Subcutaneous adipose tissue (tissue), 4 donors: Measurements from ENCODE around the gene ACR. TPM values are rescaled to one million over a fixed set of nuclear protein-coding genes. Genes with fewer than 3 reads are reported as not detected.

Experiments used
- total RNA-seq, 4 donors: library from RNA; depleted of rRNA; stranded (reverse); fragments of >200 nt; gene quantifications; one replicate each; pipeline ENCODE4 v1.1.0, GENCODE V29; 2016
- TF ChIP-seq, protein P1 (sequence below): fragments of 450-650 bp; IDR thresholded peaks from one replicate; pipeline ENCODE4 v1.5.1; 2016; ENCODE audit warnings: low read depth, mild to moderate bottlenecking, control low read depth, antibody characterized with exemption, moderate library complexity

Gene ACR
- total RNA-seq, 4 donors from 2014 or later = 1.3 to 1.5 TPM; not detected in 2

DNA sequence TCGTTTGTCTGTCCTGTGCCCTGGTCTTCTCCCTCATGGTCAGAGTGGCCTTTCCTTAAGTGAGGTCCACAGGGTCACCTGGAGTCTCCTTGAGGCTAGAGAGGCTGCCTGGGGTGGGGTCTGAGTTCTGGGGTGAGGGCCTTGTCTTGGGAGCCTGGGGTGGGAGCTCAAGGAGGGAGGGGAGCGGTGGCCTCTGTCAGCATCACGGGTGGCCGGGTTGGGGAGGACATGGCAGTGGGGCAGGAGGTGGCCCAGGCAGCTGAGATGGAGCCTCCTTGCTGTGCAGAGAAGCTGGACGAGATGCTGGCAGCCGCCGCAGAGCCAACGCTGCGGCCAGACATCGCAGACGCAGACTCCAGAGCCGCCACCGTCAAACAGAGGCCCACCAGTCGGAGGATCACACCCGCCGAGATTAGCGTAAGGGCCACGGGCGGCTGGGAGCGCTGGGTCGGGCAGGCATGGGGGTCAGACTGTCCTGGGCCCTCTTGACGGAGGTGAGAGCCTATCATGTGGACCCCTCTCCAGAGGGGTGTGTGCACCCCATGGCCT is 23.3 kb upstream of the ACR start:
- TF ChIP-seq, protein P1, sequence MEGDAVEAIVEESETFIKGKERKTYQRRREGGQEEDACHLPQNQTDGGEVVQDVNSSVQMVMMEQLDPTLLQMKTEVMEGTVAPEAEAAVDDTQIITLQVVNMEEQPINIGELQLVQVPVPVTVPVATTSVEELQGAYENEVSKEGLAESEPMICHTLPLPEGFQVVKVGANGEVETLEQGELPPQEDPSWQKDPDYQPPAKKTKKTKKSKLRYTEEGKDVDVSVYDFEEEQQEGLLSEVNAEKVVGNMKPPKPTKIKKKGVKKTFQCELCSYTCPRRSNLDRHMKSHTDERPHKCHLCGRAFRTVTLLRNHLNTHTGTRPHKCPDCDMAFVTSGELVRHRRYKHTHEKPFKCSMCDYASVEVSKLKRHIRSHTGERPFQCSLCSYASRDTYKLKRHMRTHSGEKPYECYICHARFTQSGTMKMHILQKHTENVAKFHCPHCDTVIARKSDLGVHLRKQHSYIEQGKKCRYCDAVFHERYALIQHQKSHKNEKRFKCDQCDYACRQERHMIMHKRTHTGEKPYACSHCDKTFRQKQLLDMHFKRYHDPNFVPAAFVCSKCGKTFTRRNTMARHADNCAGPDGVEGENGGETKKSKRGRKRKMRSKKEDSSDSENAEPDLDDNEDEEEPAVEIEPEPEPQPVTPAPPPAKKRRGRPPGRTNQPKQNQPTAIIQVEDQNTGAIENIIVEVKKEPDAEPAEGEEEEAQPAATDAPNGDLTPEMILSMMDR = no peak

DNA sequence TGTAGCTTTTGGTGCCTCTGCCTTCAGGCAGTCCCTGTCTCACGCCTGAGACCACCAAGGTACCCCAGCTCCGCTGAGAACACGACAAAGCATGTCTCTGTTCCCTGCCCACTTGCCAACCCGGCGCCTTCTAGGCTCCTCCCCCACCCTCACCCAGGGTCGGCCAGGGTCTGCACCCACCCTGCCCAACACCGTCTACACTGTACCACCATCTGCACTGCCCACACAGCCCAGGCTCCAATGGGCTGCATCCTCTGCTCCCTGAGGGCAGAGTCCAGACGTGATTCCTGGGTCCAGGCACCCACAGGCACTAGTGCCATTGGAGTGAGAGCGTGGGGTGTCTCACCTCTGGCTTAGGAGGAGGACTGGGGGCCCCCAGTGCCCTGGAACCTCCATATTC is 22.8 kb upstream of the ACR start:
- TF ChIP-seq, protein P1 = no peak

DNA sequence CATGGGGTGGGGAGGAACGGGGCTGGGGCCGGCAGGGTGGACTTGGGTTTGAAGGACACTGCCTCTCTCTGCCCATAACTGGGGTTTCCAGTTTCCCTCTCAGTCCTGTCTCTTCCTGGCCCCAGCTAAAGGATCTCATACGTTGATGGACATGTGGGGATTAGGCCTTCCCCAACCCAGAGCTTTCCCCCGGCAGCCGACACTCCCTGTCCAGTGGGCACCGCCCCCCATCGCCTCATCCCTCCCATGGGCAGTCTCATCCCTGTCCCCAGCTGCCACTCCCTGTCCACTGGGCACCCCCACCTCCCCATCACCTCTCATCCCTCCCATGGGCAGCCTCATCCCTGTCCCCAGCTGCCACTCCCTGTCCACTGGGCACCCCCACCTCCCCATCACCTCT is 22.2 kb upstream of the ACR start:
- TF ChIP-seq, protein P1 = no peak

DNA sequence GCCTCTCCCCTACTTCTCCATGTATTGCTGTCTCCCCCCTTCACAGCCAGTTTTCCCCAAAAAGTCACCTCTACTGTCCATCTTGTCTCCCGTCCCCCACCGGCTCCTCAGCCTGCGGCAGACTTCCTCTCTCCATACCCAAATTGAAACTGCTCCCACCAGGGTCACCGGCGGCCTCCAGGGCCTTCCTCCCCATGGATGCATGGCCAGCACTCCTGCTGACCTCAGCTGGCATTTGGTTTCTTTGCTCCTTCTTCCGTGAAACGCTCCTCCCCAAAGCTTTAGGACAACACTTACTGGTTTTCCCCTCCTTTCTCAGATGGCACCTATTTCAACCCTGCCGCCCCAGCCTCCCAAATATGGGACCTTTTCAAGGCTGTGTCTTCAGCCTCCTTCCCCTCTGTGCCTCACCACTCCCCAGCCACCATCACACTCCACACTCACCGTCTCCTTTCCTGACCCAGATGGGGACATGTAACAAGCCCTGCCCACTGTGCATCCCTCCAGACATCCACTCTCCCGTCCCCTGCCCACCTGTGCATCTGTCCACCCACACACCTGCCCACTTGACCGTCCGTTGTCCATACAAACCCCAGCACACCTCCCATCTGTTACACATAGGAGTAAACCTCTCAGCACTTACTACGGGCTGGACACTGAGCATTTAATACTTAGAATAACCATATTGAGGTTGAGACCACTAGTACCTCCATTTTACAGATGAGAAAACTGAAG is 21.5 kb upstream of the ACR start:
- TF ChIP-seq, protein P1 = no peak

DNA sequence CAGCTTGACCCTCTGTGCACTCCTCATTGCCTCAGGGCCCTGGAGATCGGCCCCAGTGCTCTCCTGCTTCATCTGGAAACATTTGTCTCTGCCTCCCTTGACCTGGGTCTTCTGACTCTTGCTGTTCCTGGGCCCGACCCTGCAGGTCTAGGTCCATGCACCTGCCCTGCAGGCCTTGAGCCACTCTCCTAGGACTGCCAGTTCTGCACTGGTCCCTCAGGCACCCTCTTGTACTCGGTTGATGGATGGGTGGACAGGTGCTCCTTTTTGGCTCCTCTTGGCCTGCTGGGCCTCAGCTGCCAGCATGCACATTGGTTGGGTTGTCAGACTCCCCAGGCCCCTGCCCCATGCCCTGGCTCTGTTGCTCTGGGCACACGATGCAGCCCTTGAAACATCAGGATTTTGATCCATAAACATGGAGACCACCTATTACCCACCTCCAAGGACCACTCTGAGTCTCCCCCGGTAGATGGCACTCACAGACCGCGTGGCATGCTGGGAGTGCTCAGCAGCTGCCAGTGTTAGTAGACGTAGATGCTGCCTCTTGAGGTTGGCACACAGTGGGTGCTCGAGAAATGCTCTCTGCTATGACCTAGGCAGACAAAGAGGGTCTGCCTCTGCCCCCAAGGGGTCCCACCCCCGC is 20.2 kb upstream of the ACR start:
- TF ChIP-seq, protein P1 = no peak

DNA sequence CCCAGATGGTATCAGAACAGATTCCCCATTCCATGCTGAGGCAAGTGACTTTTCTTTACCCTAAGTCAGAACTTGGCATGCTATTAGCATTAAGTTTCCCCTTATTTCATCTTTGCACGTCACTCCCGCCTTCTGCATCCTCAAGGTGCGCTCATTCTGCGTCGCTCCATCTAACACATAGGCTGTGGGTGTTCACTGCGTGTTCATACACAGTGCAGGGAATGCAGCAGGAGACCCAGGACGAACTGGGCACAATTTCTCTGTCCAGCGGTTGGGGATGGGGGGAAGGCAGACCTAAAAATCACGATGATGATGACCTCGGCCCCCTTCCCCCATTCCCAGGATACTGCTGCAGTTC is 19.7 kb upstream of the ACR start:
- TF ChIP-seq, protein P1 = no peak

DNA sequence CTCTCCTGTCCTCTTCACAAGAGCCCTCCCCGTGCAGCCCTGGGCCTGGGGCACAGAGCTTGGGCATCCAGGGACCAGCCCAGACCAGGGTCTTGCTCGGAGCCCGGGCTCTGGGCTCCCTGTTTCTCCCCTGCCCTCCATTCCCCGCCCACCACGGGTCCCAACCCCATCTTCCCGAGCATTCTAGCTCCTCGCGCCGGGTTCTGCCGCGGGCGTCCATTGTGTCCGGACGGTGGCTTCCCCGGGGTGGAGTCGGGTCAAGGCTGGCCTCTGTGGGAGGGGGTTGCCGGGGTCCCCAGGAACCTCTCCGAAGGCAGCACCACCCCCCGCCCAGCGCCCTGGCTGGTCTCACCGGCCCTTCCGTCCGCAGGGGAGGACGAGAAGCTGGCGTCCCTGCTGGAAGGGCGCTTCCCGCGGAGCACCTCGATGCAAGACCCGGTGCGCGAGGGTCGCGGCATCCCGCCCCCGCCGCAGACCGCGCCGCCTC is 18.1 kb upstream of the ACR start:
- TF ChIP-seq, protein P1 = no peak
